K562 (cell line): ENCODE measurements around the gene PTPN14. TPM values are rescaled to one million over a fixed set of nuclear protein-coding genes. Genes with fewer than 3 reads are reported as not detected.

Experiments
- ARID3A ChIP-seq: IDR thresholded peaks from 2 replicates; pipeline ENCODE4 v1.6.1; 2012; ENCODE audit warnings: low read depth, low read length, improper control_type of control experiment, borderline replicate concordance
- CTCF ChIP-seq, 3 experiments: IDR thresholded peaks in 2 of 3; conservative IDR thresholded peaks in 1 of 3; 2 replicates each; pipeline ENCODE4 v1.5.1; 2011 to 2012; ENCODE audit warnings: low read length in 3 of 3, mild to moderate bottlenecking in 3 of 3, control low read depth in 2 of 3, improper control_type of control experiment in 1 of 3, inconsistent platforms in 1 of 3, low read depth in 1 of 3, mixed read lengths in 1 of 3, moderate library complexity in 1 of 3; ENCODE audit not compliant: insufficient read depth in 2 of 3
- IRF2 ChIP-seq: sonication (generic); formaldehyde crosslinking; IDR thresholded peaks from 2 replicates; pipeline ENCODE4 v1.8.1; 2022; ENCODE audit warnings: mild to moderate bottlenecking, missing genetic modification reagents
- MECOM ChIP-seq: fragments of 250-450 bp; sonication (Bioruptor Pico); IDR thresholded peaks from 2 replicates; pipeline ENCODE4 v1.8.0; 2022; ENCODE audit warnings: inconsistent platforms
- MYC ChIP-seq, 2 experiments: fragments of 250-450 bp in 1 of 2; sonication (Bioruptor Pico) in 1 of 2; IDR thresholded peaks; 2 replicates each; pipeline versions ENCODE4 v1.5.1 to v1.6.1; 2012 to 2021; ENCODE audit warnings: low read depth in 2 of 2, borderline replicate concordance in 1 of 2, improper control_type of control experiment in 1 of 2, low read length in 1 of 2, mild to moderate bottlenecking in 1 of 2, moderate library complexity in 1 of 2
- ZC3H11A ChIP-seq: IDR thresholded peaks from 2 replicates; pipeline ENCODE4 v1.6.1; 2012; ENCODE audit warnings: low read depth, low read length, improper control_type of control experiment
- ZNF232 ChIP-seq: sonication (generic); formaldehyde crosslinking; IDR thresholded peaks from 2 replicates; pipeline ENCODE4 v1.8.0; 2022; ENCODE audit warnings: mild to moderate bottlenecking, missing genetic modification reagents
- ZNF384 ChIP-seq: IDR thresholded peaks from 2 replicates; pipeline ENCODE4 v1.6.1; 2012; ENCODE audit warnings: low read depth, low read length, improper control_type of control experiment
- polyA plus RNA-seq, 8 experiments: library from polyadenylated mRNA; depleted of rRNA in 4 of 8; stranded (reverse) in 5 of 8; unstranded in 3 of 8; fragments of >200 nt; fragmentation: Nextera tagmentation in 2 of 8; fragmentation: Illumina TruSeq in 1 of 8; extraction: Ambion mirVana in 2 of 8; extraction: Trizol in 1 of 8; gene quantifications; 2 replicates each; pipeline versions ENCODE4 v1.2.1 to v1.2.3, GENCODE V29; 2011 to 2014; ENCODE audit warnings: inconsistent platforms in 1 of 8, missing spikeins in 1 of 8
- total RNA-seq, 7 experiments: library from RNA; depleted of rRNA in 6 of 7; stranded (reverse); fragments of >200 nt in 6 of 7; fragmentation: Illumina TruSeq in 2 of 7; extraction: Trizol in 2 of 7; gene quantifications; 2 replicates each; pipeline versions ENCODE4 v1.2.1 to v1.2.3, GENCODE V29; 2011 to 2021; ENCODE audit warnings: low replicate concordance in 1 of 7

The PTPN14 gene
- total and polyA plus RNA-seq, 9 of the 15 experiments (the other 6 are each of a cell fraction or from before 2014, with no cell fraction given), result 0.01 to 0.29 (median 0.04) TPM; not detected in 6

- TF ChIP-seq MYC (IDR thresholded peaks at IDR 0.05; ENCODE audit: low read depth, low read length) (no peak), MYC (CRISPR knock-in tag; IDR thresholded peaks at IDR 0.05; ENCODE audit: borderline replicate concordance, low read depth) (no peak), ZNF384 (no peak), CTCF (IDR thresholded peaks at IDR 0.05 in 2 of 3, conservative IDR thresholded peaks at IDR 0.05 in 1 of 3; ENCODE audit: insufficient read depth in 2 of 3, low read depth in 1 of 3, low read length in 3 of 3) (no peak), ZNF232 (CRISPR knock-in tag) (no peak), MECOM (no peak), ZC3H11A (no peak), ARID3A (no peak), IRF2 (CRISPR knock-in tag) (no peak)
Measured at GRCh38 chr1:214452152-214452784, 99.1 kb downstream of the PTPN14 start (continued).
